ENCODE data around the gene CBLB. TPM values are rescaled to one million over a fixed set of nuclear protein-coding genes. Genes with fewer than 3 reads are reported as not detected.

CBLB gene
- total and polyA plus RNA-seq, 9 of the 15 experiments (the other 6 are each of a cell fraction or from before 2014, with no cell fraction given) = 1.8 to 8.1 (median 5.3) TPM

DNA sequence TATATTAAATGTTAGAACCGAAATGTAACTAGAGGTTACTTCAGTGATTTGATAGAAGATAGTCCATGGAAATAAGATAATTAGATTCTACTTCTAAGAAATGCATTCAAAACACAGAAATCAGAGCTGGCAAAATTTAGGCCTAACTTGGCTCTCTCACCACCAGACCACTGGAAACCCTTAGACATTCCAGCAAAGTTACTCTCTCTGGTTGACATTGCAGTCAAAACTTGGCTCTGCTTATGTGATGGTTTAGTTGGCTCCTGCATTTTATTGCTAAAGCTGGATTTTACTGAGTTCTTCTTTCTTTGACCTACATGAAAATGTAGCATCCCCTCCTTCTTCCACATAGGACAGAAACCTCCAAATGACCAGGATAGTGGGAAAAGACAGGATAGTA, 35.4 kb upstream of the CBLB start (continued):
- no peak for TF ChIP-seq ZNF609 (CRISPR knock-in tag; IDR thresholded peaks at IDR 0.05; ENCODE audit: borderline replicate concordance)
- TF ChIP-seq PHF8 (IDR thresholded peaks at IDR 0.05; ENCODE audit: borderline replicate concordance, low read length) = no peak
- TF ChIP-seq NUFIP1 (IDR thresholded peaks at IDR 0.05; ENCODE audit: partially characterized antibody) = no peak
- TF ChIP-seq, protein P1, sequence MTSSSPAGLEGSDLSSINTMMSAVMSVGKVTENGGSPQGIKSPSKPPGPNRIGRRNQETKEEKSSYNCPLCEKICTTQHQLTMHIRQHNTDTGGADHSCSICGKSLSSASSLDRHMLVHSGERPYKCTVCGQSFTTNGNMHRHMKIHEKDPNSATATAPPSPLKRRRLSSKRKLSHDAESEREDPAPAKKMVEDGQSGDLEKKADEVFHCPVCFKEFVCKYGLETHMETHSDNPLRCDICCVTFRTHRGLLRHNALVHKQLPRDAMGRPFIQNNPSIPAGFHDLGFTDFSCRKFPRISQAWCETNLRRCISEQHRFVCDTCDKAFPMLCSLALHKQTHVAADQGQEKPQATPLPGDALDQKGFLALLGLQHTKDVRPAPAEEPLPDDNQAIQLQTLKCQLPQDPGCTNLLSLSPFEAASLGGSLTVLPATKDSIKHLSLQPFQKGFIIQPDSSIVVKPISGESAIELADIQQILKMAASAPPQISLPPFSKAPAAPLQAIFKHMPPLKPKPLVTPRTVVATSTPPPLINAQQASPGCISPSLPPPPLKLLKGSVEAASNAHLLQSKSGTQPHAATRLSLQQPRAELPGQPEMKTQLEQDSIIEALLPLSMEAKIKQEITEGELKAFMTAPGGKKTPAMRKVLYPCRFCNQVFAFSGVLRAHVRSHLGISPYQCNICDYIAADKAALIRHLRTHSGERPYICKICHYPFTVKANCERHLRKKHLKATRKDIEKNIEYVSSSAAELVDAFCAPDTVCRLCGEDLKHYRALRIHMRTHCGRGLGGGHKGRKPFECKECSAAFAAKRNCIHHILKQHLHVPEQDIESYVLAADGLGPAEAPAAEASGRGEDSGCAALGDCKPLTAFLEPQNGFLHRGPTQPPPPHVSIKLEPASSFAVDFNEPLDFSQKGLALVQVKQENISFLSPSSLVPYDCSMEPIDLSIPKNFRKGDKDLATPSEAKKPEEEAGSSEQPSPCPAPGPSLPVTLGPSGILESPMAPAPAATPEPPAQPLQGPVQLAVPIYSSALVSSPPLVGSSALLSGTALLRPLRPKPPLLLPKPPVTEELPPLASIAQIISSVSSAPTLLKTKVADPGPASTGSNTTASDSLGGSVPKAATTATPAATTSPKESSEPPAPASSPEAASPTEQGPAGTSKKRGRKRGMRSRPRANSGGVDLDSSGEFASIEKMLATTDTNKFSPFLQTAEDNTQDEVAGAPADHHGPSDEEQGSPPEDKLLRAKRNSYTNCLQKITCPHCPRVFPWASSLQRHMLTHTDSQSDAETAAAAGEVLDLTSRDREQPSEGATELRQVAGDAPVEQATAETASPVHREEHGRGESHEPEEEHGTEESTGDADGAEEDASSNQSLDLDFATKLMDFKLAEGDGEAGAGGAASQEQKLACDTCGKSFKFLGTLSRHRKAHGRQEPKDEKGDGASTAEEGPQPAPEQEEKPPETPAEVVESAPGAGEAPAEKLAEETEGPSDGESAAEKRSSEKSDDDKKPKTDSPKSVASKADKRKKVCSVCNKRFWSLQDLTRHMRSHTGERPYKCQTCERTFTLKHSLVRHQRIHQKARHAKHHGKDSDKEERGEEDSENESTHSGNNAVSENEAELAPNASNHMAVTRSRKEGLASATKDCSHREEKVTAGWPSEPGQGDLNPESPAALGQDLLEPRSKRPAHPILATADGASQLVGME (CRISPR knock-in tag; IDR thresholded peaks at IDR 0.05) = no peak

All from K562 (cell line).